ENCODE data around the gene MIB1. TPM values are rescaled to one million over a fixed set of nuclear protein-coding genes. Genes with fewer than 3 reads are reported as not detected.

The MIB1 gene
- total and polyA plus RNA-seq, 2 experiments from 2014 or later = 8.9 to 46.8 TPM

GRCh38 chr18:21894619-21895367 is 154.2 kb downstream of the MIB1 start:
- no peaks in the 10 kb centered on the region for H3K36me3 ChIP-seq
- H3K4me1 ChIP-seq (ENCODE audit: low read depth) = no peaks in the 10 kb centered on the region
- H3K27me3 ChIP-seq = no peaks in the 10 kb centered on the region
- H3K9me3 ChIP-seq (ENCODE audit: low read depth) = no peaks in the 10 kb centered on the region
- DNase-seq (ENCODE audit: low read depth in 1 of 2, low spot score in 1 of 2) = peak in 1 of 2 donors; percentile 73
- TF ChIP-seq, protein P1, sequence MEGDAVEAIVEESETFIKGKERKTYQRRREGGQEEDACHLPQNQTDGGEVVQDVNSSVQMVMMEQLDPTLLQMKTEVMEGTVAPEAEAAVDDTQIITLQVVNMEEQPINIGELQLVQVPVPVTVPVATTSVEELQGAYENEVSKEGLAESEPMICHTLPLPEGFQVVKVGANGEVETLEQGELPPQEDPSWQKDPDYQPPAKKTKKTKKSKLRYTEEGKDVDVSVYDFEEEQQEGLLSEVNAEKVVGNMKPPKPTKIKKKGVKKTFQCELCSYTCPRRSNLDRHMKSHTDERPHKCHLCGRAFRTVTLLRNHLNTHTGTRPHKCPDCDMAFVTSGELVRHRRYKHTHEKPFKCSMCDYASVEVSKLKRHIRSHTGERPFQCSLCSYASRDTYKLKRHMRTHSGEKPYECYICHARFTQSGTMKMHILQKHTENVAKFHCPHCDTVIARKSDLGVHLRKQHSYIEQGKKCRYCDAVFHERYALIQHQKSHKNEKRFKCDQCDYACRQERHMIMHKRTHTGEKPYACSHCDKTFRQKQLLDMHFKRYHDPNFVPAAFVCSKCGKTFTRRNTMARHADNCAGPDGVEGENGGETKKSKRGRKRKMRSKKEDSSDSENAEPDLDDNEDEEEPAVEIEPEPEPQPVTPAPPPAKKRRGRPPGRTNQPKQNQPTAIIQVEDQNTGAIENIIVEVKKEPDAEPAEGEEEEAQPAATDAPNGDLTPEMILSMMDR (IDR thresholded peaks at IDR 0.05; ENCODE audit: low read depth, low read length) = no peak
- H3K4me3 ChIP-seq = no peak overlapping the region
- no peak overlapping the region for H3K27ac ChIP-seq

- H3K4me3 ChIP-seq = no peak overlapping the region
Observed at GRCh38 chr18:21896732-21897336, 156.2 kb downstream of the MIB1 start.

GRCh38 chr18:21897811-21898210 is 157.2 kb downstream of the MIB1 start:
- Histone ChIP-seq H3K27me3 (no peaks in the 10 kb centered on the region), H3K36me3 (no peaks in the 10 kb centered on the region), H3K4me1 (ENCODE audit: low read depth) (no peaks in the 10 kb centered on the region), H3K27ac (no peak overlapping the region), H3K4me3 (no peak overlapping the region), H3K9me3 (ENCODE audit: low read depth) (no peaks in the 10 kb centered on the region)
- peak; percentile 67 to 84 for DNase-seq (ENCODE audit: low read depth in 1 of 2, low spot score in 1 of 2)
- TF ChIP-seq, protein P1 (IDR thresholded peaks at IDR 0.05; ENCODE audit: low read depth, low read length) = peak; percentile 85

More at GRCh38 chr18:21896732-21897336, 156.2 kb downstream of the MIB1 start:
- no peaks in the 10 kb centered on the region for H3K27me3 ChIP-seq
- H3K36me3 ChIP-seq = no peaks in the 10 kb centered on the region
- TF ChIP-seq, protein P1 (IDR thresholded peaks at IDR 0.05; ENCODE audit: low read depth, low read length) = no peak
- no peaks in the 10 kb centered on the region for H3K4me1 ChIP-seq (ENCODE audit: low read depth)
- no peaks in the 10 kb centered on the region for H3K9me3 ChIP-seq (ENCODE audit: low read depth)
- H3K27ac ChIP-seq = no peak overlapping the region
- DNase-seq (ENCODE audit: low read depth in 1 of 2, low spot score in 1 of 2) = peak in 1 of 2 donors; percentile 36

- Histone ChIP-seq H3K4me1 (ENCODE audit: low read depth) (peaks cover 9% of the 10 kb centered on the region), H3K4me3 (no peak overlapping the region), H3K27me3 (no peaks in the 10 kb centered on the region), H3K36me3 (no peaks in the 10 kb centered on the region), H3K9me3 (ENCODE audit: low read depth) (no peaks in the 10 kb centered on the region), H3K27ac (no peak overlapping the region)
- TF ChIP-seq, protein P1 (IDR thresholded peaks at IDR 0.05; ENCODE audit: low read depth, low read length) = no peak
- no peak for DNase-seq (ENCODE audit: low read depth in 1 of 2, low spot score in 1 of 2)
Observed at GRCh38 chr18:21900605-21901352, 160.2 kb downstream of the MIB1 start.

DNA sequence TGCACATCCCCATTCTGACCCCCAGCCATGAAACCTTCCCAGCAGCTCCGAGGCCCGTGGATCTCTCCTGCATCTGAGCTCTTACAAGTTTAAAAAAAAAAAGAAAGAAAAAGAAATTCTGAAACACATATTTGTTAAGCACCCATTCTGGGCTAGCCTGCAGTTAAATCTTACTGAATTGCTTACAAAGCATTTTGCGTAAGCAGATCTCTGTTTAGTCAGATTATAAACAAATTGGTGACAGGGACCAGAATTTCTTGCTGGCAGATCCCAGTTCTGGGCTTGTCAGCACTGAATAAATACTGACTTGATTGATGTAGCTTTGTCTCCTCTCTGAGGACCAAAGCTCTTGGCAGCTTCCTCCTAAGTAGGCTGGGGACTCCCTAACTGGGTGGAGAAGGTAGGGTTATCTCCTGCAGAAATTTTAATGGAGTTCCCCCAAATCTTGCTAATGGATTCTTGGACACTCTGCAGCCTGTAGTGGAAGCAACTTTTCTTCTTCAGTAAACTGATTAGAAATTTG is 160.9 kb downstream of the MIB1 start:
- Histone ChIP-seq H3K4me1 (ENCODE audit: low read depth) (peaks cover 9% of the 10 kb centered on the region), H3K9me3 (ENCODE audit: low read depth) (no peaks in the 10 kb centered on the region), H3K4me3 (no peak overlapping the region), H3K27me3 (no peaks in the 10 kb centered on the region), H3K27ac (no peak overlapping the region), H3K36me3 (no peaks in the 10 kb centered on the region)
- TF ChIP-seq, protein P1 (IDR thresholded peaks at IDR 0.05; ENCODE audit: low read depth, low read length) = no peak
- DNase-seq (ENCODE audit: low read depth in 1 of 2, low spot score in 1 of 2) = no peak

All from cardiac muscle cell (in vitro differentiated cells and primary cell).